Transverse colon (tissue), 4 donors: ENCODE results near the gene COP1. TPM values are rescaled to one million over a fixed set of nuclear protein-coding genes. Genes with fewer than 3 reads are reported as not detected.

ENCODE experiments used
- DNase-seq: peaks from one replicate; pipeline ENCODE4 v3.0.0-alpha.2; 2019
- H3K27ac ChIP-seq, 4 donors: fragments of 200-600 bp; sonication (generic); 2 replicates each; pipeline ENCODE4 v1.5.1; 2016 to 2018; ENCODE audit warnings: inconsistent platforms in 4 of 4
- H3K27me3 ChIP-seq: fragments of 200-600 bp; sonication (generic); 2 replicates; pipeline ENCODE4 v1.5.1; 2017; ENCODE audit warnings: inconsistent platforms
- H3K36me3 ChIP-seq, 4 donors: fragments of 200-600 bp; sonication (generic); 2 replicates each; pipeline ENCODE4 v1.5.1; 2017 to 2019; ENCODE audit warnings: inconsistent platforms in 4 of 4
- H3K4me1 ChIP-seq, 4 donors: fragments of 200-600 bp; sonication (generic); 2 replicates each; pipeline ENCODE4 v1.5.1; 2017 to 2020; ENCODE audit warnings: inconsistent platforms in 4 of 4
- H3K4me3 ChIP-seq, 4 donors: fragments of 200-600 bp; sonication (generic); 1 replicate in 1 of 4; 2 replicates in 3 of 4; pipeline versions ENCODE4 v1.5.1 to v1.6.1; 2017 to 2019; ENCODE audit warnings: inconsistent platforms in 4 of 4
- H3K9me3 ChIP-seq, 2 donors: fragments of 200-600 bp; sonication (generic); 2 replicates each; pipeline ENCODE4 v1.5.1; 2017 to 2019; ENCODE audit warnings: inconsistent platforms in 2 of 2
- CTCF ChIP-seq, 5 experiments: fragments of 200-600 bp in 3 of 5; fragments of 450-650 bp in 2 of 5; sonication (generic) in 3 of 5; IDR thresholded peaks; 1 replicate in 2 of 5; 2 replicates in 3 of 5; pipeline ENCODE4 v1.5.1; 2016 to 2017; ENCODE audit warnings: antibody characterized with exemption in 5 of 5, inconsistent platforms in 3 of 5, mild to moderate bottlenecking in 2 of 5, moderate library complexity in 1 of 5
- EP300 ChIP-seq: sonication (generic); formaldehyde crosslinking; IDR thresholded peaks from one replicate; pipeline ENCODE4 v1.6.1; 2017; ENCODE audit warnings: antibody characterized with exemption, low read depth
- POLR2A ChIP-seq: fragments of 450-650 bp; IDR thresholded peaks from one replicate; pipeline ENCODE4 v1.6.1; 2016; ENCODE audit warnings: antibody characterized with exemption, mild to moderate bottlenecking, moderate library complexity
- POLR2AphosphoS5 ChIP-seq, 3 donors: sonication (generic); formaldehyde crosslinking; IDR thresholded peaks; one replicate each; pipeline ENCODE4 v1.6.1; 2016; ENCODE audit warnings: antibody characterized with exemption in 3 of 3
- WGBS, 2 donors: methylation state at CpG; one replicate each; pipeline ENCODE4 v1.1.5; 2018; ENCODE audit warnings: low coverage in 1 of 2; 5-methylcytosine and 5-hydroxymethylcytosine counted together
- in situ Hi-C, 4 donors: fragments of 200-750 bp; cut with MboI; loops; one replicate each; pipeline versions ENCODE4 v1.15.0 to v1.15.1; 2017; ENCODE audit warnings: low sequenced_read_pairs in 3 of 4, low pct_ligation_motif_present in 1 of 4, low pct_unique_long_range_greater_than_20kb in 1 of 4
- intact Hi-C: fragments of 100-400 bp; cut with DNase I; formaldehyde crosslinking; loops from one replicate; pipeline ENCODE4 v1.15.1; 2023; ENCODE audit warnings: low total_unique reads
- total RNA-seq, 4 donors: library from RNA; depleted of rRNA; stranded (reverse); fragments of >200 nt; gene quantifications; one replicate each; pipeline ENCODE4 v1.1.0, GENCODE V29; 2016

COP1 gene
- total RNA-seq, 4 donors from 2014 or later: 52.3 to 190 (median 109) TPM

GRCh38 chr1:176118985-176119384 is 88.1 kb downstream of the COP1 start:
- no peaks in the 10 kb centered on the region for H3K27me3 ChIP-seq
- no peak overlapping the region for H3K4me3 ChIP-seq
- no peak overlapping the region for H3K27ac ChIP-seq
- H3K9me3 ChIP-seq: peaks cover 10 to 20% of the 10 kb centered on the region in 2 donors
- no peaks in the 10 kb centered on the region for H3K4me1 ChIP-seq
- DNase-seq: no peak
- intact Hi-C loops: no loop called here
- peaks cover 0 to 17% (median 3%) of the 10 kb centered on the region in 4 donors for H3K36me3 ChIP-seq
- no peak for TF ChIP-seq CTCF (IDR thresholded peaks at IDR 0.05)
- in situ Hi-C loops: no loop called here

GRCh38 chr1:176111835-176112234 is 95.3 kb downstream of the COP1 start:
- Histone ChIP-seq H3K36me3 (peaks cover 0 to 14% (median 7%) of the 10 kb centered on the region in 4 donors), H3K9me3 (no peaks in the 10 kb centered on the region), H3K27me3 (no peaks in the 10 kb centered on the region), H3K4me3 (no peak overlapping the region), H3K27ac (no peak overlapping the region), H3K4me1 (no peaks in the 10 kb centered on the region)
- WGBS, 2 donors: 80 to 97% methylated on average over 1 of the region's 1 CpG
- DNase-seq: no peak
- TF ChIP-seq EP300 (no peak), POLR2A (no peak), POLR2AphosphoS5 (IDR thresholded peaks at IDR 0.05) (no peak), CTCF (IDR thresholded peaks at IDR 0.05) (no peak)
- in situ Hi-C loops: no loop called here
- intact Hi-C loops: no loop called here

GRCh38 chr1:176110203-176110602 is 96.9 kb downstream of the COP1 start:
- H3K4me1 ChIP-seq: no peaks in the 10 kb centered on the region
- 63 to 67% methylated on average over 1 of the region's 1 CpG for WGBS, 2 donors
- H3K4me3 ChIP-seq: no peak overlapping the region
- H3K36me3 ChIP-seq: peaks cover 0 to 8% (median 3%) of the 10 kb centered on the region in 4 donors
- TF ChIP-seq EP300 (no peak), POLR2A (no peak), CTCF (IDR thresholded peaks at IDR 0.05) (no peak), POLR2AphosphoS5 (IDR thresholded peaks at IDR 0.05) (no peak)
- H3K9me3 ChIP-seq: no peaks in the 10 kb centered on the region
- H3K27me3 ChIP-seq: no peaks in the 10 kb centered on the region
- in situ Hi-C loops (no loop called here), intact Hi-C loops (no loop called here)
- H3K27ac ChIP-seq: no peak overlapping the region
- no peak for DNase-seq

- peaks cover 0 to 32% (median 15%) of the 10 kb centered on the region in 4 donors for H3K36me3 ChIP-seq
- in situ Hi-C loops (no loop called here), intact Hi-C loops (no loop called here)
- H3K27ac ChIP-seq: no peak overlapping the region
- no peak overlapping the region for H3K4me3 ChIP-seq
- no peaks in the 10 kb centered on the region for H3K4me1 ChIP-seq
- no peaks in the 10 kb centered on the region for H3K27me3 ChIP-seq
- H3K9me3 ChIP-seq: peaks cover 13 to 30% of the 10 kb centered on the region in 2 donors
- TF ChIP-seq POLR2A (no peak), CTCF (IDR thresholded peaks at IDR 0.05) (no peak), EP300 (no peak)
- 83 to 91% methylated on average over 1 of the region's 1 CpG for WGBS, 2 donors
- DNase-seq: no peak
Observed at GRCh38 chr1:176102768-176103350, 104.2 kb downstream of the COP1 start.
